Measurements from ENCODE around the gene USP47. TPM values are rescaled to one million over a fixed set of nuclear protein-coding genes. Genes with fewer than 3 reads are reported as not detected.

The USP47 gene
- total and polyA plus RNA-seq, 2 of the 8 experiments (the other 6 are each of a cell fraction or from before 2014, with no cell fraction given), result 4.2 to 21.3 TPM

DNA sequence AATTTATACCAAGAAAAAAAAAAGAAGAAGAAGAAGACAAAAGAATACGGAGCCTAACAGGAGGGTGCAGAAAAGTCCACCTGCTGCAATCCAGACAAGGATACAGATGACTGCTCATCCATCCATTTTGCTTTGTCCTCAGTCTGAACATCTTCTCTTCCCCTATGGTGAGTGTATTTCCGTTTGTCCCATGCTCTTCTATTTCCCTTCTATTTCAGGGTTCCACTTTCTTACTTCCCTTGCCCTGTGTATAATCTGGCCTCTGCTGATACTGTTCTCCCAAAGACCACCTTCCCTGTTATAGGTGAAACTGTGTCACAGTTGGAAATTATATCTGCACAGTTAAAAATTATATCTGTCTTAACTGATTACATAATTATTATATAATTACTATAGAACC, 48.7 kb upstream of the USP47 start (continued):
- TF ChIP-seq GABPA (IDR thresholded peaks at IDR 0.05; ENCODE audit: borderline replicate concordance, insufficient read depth, low read length) (no peak), SIX5 (IDR thresholded peaks at IDR 0.05; ENCODE audit: low read depth, low read length) (no peak), FOSL1 (IDR thresholded peaks at IDR 0.05; ENCODE audit: insufficient read depth, low read depth, low read length) (no peak), POU5F1 (IDR thresholded peaks at IDR 0.05; ENCODE audit: low read depth, low read length) (no peak), GTF2F1 (IDR thresholded peaks at IDR 0.05; ENCODE audit: borderline replicate concordance, low read depth, low read length) (no peak), POLR2A (IDR thresholded peaks at IDR 0.05; ENCODE audit: control extremely low read depth in 1 of 2, low read depth in 2 of 2, low read length in 2 of 2) (no peak)
- TF ChIP-seq, protein P1, sequence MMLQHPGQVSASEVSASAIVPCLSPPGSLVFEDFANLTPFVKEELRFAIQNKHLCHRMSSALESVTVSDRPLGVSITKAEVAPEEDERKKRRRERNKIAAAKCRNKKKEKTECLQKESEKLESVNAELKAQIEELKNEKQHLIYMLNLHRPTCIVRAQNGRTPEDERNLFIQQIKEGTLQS (IDR thresholded peaks at IDR 0.05; ENCODE audit: insufficient read depth, low read depth, low read length), result no peak
